SK-N-SH treated with all-trans-retinoic acid at 6 μM for 48 hours (cell line): Measurements from ENCODE around the gene RBM19.

ENCODE experiments used
- ATAC-seq: fragments of 200-7000 bp; cut with Tn5 transposase; 3 replicates; pipeline ENCODE4 v1.9.1; 2020; ENCODE audit warnings: mild to moderate bottlenecking, moderate library complexity
- ARNTL ChIP-seq: fragments of 450-650 bp; formaldehyde crosslinking; IDR thresholded peaks from 2 replicates; pipeline ENCODE4 v1.5.0; 2020; ENCODE audit warnings: low read depth, mild to moderate bottlenecking, moderate library complexity, borderline replicate concordance
- CREB5 ChIP-seq: fragments of 250-450 bp; sonication (Bioruptor Pico); IDR thresholded peaks from 2 replicates; pipeline ENCODE4 v1.5.1; 2020; ENCODE audit warnings: low read depth, mild to moderate bottlenecking, moderate library complexity
- CSDC2 ChIP-seq: fragments of 250-450 bp; sonication (Bioruptor Pico); IDR thresholded peaks from 2 replicates; pipeline ENCODE4 v1.5.0; 2020; ENCODE audit warnings: mild to moderate bottlenecking, moderate library complexity
- GLIS3 ChIP-seq: fragments of 250-450 bp; sonication (Bioruptor Pico); IDR thresholded peaks from 2 replicates; pipeline ENCODE4 v1.5.0; 2020; ENCODE audit warnings: mild to moderate bottlenecking, moderate library complexity
- ISL1 ChIP-seq: fragments of 250-450 bp; sonication (Bioruptor Pico); IDR thresholded peaks from 2 replicates; pipeline ENCODE4 v2.1.2; 2022; ENCODE audit warnings: mild to moderate bottlenecking, moderate library complexity
- OSR1 ChIP-seq: fragments of 250-450 bp; sonication (Bioruptor Pico); IDR thresholded peaks from 2 replicates; pipeline ENCODE4 v1.8.0; 2022; ENCODE audit warnings: moderate library complexity, mild to moderate bottlenecking, inconsistent platforms
- PPARA ChIP-seq: fragments of 250-450 bp; sonication (Bioruptor Pico); IDR thresholded peaks from 2 replicates; pipeline ENCODE4 v1.5.0; 2020; ENCODE audit warnings: mild to moderate bottlenecking, borderline replicate concordance
- RARB ChIP-seq: fragments of 250-450 bp; sonication (Bioruptor Pico); IDR thresholded peaks from 2 replicates; pipeline ENCODE4 v1.8.0; 2021; ENCODE audit warnings: mild to moderate bottlenecking, moderate library complexity
- SNAI2 ChIP-seq: fragments of 250-450 bp; sonication (Bioruptor Pico); IDR thresholded peaks from 2 replicates; pipeline ENCODE4 v1.5.0; 2020; ENCODE audit warnings: mild to moderate bottlenecking, moderate library complexity
- TOX ChIP-seq: fragments of 250-450 bp; sonication (Bioruptor Pico); IDR thresholded peaks from 2 replicates; pipeline ENCODE4 v1.8.0; 2021; ENCODE audit warnings: mild to moderate bottlenecking, moderate library complexity, borderline replicate concordance
- ZC3H10 ChIP-seq: fragments of 250-450 bp; sonication (Bioruptor Pico); IDR thresholded peaks from 2 replicates; pipeline ENCODE4 v1.5.1; 2021; ENCODE audit warnings: mild to moderate bottlenecking, moderate library complexity
- ZFP3 ChIP-seq: fragments of 250-450 bp; sonication (Bioruptor Pico); IDR thresholded peaks from 2 replicates; pipeline ENCODE4 v1.5.0; 2020; ENCODE audit warnings: mild to moderate bottlenecking, moderate library complexity
- ZFP30 ChIP-seq: fragments of 450-650 bp; formaldehyde crosslinking; IDR thresholded peaks from 2 replicates; pipeline ENCODE4 v1.5.0; 2022; ENCODE audit warnings: mild to moderate bottlenecking, moderate library complexity
- TF ChIP-seq, protein P1 (sequence below): fragments of 250-450 bp; sonication (Bioruptor Pico); IDR thresholded peaks from 2 replicates; pipeline ENCODE4 v1.5.0; 2020; ENCODE audit warnings: mild to moderate bottlenecking, moderate library complexity
- TF ChIP-seq, protein P2 (sequence below): fragments of 250-450 bp; sonication (Bioruptor Pico); IDR thresholded peaks from 2 replicates; pipeline ENCODE4 v1.8.0; 2021; ENCODE audit warnings: low read depth, mild to moderate bottlenecking, moderate library complexity, borderline replicate concordance
- TF ChIP-seq, protein P3 (sequence below): fragments of 250-450 bp; sonication (Bioruptor Pico); IDR thresholded peaks from 2 replicates; pipeline ENCODE4 v1.5.1; 2021; ENCODE audit warnings: mild to moderate bottlenecking, moderate library complexity
- TF ChIP-seq, protein P4 (sequence below): fragments of 250-450 bp; sonication (Bioruptor Pico); IDR thresholded peaks from 2 replicates; pipeline ENCODE4 v1.8.0; 2020; ENCODE audit warnings: mild to moderate bottlenecking, moderate library complexity, borderline replicate concordance

RBM19 gene

DNA sequence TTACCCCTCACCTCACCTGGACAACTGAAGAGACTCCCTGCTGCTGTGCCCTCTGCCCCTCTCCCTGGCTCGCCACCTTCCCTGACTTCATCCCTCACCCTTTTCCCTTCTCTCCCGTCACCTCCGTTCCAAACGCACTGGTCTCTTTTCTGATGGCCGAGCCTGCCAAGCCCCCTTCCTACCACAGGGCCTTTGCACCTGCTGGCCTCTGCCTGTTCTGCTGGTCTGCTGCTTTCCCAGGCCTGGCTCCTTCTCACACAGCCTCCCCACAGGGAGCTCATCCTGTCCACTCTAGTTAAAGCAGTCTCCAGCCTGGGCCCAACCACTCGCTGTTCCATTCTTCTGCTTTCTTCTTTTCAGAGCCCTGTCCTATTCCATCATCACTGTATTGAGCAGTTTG, 34.6 kb downstream of the RBM19 start (continued):
- TF ChIP-seq, protein P1, sequence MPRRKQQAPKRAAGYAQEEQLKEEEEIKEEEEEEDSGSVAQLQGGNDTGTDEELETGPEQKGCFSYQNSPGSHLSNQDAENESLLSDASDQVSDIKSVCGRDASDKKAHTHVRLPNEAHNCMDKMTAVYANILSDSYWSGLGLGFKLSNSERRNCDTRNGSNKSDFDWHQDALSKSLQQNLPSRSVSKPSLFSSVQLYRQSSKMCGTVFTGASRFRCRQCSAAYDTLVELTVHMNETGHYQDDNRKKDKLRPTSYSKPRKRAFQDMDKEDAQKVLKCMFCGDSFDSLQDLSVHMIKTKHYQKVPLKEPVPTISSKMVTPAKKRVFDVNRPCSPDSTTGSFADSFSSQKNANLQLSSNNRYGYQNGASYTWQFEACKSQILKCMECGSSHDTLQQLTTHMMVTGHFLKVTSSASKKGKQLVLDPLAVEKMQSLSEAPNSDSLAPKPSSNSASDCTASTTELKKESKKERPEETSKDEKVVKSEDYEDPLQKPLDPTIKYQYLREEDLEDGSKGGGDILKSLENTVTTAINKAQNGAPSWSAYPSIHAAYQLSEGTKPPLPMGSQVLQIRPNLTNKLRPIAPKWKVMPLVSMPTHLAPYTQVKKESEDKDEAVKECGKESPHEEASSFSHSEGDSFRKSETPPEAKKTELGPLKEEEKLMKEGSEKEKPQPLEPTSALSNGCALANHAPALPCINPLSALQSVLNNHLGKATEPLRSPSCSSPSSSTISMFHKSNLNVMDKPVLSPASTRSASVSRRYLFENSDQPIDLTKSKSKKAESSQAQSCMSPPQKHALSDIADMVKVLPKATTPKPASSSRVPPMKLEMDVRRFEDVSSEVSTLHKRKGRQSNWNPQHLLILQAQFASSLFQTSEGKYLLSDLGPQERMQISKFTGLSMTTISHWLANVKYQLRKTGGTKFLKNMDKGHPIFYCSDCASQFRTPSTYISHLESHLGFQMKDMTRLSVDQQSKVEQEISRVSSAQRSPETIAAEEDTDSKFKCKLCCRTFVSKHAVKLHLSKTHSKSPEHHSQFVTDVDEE, result no peak
- TF ChIP-seq ISL1 (no peak), OSR1 (no peak), CSDC2 (CRISPR knock-in tag) (no peak), ZFP30 (CRISPR knock-in tag) (no peak)

DNA sequence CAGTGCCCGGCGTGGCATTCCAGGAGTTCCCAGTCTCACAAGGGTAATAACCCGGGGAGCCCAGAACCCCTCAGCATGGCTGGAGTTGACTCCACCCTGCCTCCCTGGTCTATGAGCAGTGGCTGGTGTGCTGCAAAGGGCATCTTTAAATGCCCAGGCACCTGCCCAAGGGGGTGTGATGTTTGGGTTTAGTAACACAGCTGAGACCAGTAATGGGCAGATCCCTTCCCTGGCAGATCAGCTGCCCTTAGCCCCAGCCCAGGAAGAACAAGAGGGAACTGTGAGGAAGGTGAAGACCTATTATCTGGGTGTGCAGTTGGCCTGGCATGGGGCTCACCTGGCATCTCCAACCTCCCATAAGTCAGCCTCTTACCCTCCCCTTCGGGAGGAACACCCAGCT, 35.9 kb downstream of the RBM19 start:
- ATAC-seq, result no peak
- TF ChIP-seq CREB5 (CRISPR knock-in tag) (no peak), RARB (CRISPR knock-in tag) (no peak), ARNTL (CRISPR knock-in tag) (no peak), PPARA (CRISPR knock-in tag) (no peak), SNAI2 (CRISPR knock-in tag) (no peak)
- TF ChIP-seq, protein P2, sequence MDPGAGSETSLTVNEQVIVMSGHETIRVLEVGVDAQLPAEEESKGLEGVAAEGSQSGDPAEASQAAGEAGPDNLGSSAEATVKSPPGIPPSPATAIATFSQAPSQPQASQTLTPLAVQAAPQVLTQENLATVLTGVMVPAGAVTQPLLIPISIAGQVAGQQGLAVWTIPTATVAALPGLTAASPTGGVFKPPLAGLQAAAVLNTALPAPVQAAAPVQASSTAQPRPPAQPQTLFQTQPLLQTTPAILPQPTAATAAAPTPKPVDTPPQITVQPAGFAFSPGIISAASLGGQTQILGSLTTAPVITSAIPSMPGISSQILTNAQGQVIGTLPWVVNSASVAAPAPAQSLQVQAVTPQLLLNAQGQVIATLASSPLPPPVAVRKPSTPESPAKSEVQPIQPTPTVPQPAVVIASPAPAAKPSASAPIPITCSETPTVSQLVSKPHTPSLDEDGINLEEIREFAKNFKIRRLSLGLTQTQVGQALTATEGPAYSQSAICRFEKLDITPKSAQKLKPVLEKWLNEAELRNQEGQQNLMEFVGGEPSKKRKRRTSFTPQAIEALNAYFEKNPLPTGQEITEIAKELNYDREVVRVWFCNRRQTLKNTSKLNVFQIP (CRISPR knock-in tag), result no peak
- TF ChIP-seq, protein P3, sequence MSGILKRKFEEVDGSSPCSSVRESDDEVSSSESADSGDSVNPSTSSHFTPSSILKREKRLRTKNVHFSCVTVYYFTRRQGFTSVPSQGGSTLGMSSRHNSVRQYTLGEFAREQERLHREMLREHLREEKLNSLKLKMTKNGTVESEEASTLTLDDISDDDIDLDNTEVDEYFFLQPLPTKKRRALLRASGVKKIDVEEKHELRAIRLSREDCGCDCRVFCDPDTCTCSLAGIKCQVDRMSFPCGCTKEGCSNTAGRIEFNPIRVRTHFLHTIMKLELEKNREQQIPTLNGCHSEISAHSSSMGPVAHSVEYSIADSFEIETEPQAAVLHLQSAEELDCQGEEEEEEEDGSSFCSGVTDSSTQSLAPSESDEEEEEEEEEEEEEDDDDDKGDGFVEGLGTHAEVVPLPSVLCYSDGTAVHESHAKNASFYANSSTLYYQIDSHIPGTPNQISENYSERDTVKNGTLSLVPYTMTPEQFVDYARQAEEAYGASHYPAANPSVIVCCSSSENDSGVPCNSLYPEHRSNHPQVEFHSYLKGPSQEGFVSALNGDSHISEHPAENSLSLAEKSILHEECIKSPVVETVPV (CRISPR knock-in tag), result no peak
- TF ChIP-seq, all 23 proteins: peak for 0

DNA sequence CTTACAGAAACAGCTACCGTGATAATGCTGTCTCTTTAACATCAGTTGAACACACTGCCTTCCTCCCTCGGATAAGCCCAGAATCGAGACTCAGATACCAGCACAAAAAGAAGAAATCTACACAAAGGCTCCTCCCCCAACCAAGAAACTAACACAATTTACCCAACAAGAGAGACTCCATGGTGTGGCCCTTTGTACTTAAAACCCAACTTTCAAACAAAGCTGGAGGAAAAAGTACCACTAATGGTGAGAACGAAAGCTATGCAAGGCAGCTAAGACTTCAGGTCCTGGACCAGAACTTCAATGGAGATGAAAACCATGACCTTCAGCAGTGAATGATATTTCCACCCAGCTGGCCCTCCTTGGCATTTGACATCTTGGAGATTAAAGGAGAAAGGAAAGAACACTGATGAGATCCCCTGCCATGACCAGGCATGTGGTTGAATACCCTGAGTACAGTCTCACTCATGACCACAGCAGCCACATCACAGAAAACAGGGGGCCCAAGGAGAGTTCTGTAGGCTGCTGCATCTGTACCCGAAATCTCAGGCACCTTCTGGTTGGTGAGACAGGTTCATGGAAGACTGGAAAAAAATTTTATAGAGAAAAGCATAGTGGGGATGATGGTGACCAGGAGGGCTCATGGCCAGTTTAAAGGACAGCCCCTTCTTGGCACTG, 36.7 kb downstream of the RBM19 start:
- TF ChIP-seq, protein P1, result no peak
- TF ChIP-seq, protein P4, sequence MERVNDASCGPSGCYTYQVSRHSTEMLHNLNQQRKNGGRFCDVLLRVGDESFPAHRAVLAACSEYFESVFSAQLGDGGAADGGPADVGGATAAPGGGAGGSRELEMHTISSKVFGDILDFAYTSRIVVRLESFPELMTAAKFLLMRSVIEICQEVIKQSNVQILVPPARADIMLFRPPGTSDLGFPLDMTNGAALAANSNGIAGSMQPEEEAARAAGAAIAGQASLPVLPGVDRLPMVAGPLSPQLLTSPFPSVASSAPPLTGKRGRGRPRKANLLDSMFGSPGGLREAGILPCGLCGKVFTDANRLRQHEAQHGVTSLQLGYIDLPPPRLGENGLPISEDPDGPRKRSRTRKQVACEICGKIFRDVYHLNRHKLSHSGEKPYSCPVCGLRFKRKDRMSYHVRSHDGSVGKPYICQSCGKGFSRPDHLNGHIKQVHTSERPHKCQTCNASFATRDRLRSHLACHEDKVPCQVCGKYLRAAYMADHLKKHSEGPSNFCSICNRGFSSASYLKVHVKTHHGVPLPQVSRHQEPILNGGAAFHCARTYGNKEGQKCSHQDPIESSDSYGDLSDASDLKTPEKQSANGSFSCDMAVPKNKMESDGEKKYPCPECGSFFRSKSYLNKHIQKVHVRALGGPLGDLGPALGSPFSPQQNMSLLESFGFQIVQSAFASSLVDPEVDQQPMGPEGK (CRISPR knock-in tag), result no peak
- TF ChIP-seq ZFP3 (CRISPR knock-in tag), result no peak
- TF ChIP-seq PPARA (CRISPR knock-in tag), result no peak
- TF ChIP-seq RARB (CRISPR knock-in tag), result no peak
- TF ChIP-seq, protein P2 (CRISPR knock-in tag), result no peak
- TF ChIP-seq ZC3H10 (CRISPR knock-in tag), result no peak
- no peak for TF ChIP-seq ARNTL (CRISPR knock-in tag)
- no peak for TF ChIP-seq TOX (CRISPR knock-in tag)
- no peak for TF ChIP-seq CSDC2 (CRISPR knock-in tag)
- TF ChIP-seq ZFP30 (CRISPR knock-in tag), result no peak
- TF ChIP-seq SNAI2 (CRISPR knock-in tag), result no peak
- TF ChIP-seq GLIS3 (CRISPR knock-in tag), result no peak
- no peak for TF ChIP-seq ISL1
- ATAC-seq, result no peak
